Osteoblast (primary cell): ENCODE data around the gene ZFP36L2. TPM values are rescaled to one million over a fixed set of nuclear protein-coding genes. Genes with fewer than 3 reads are reported as not detected.

Source experiments
- DNase-seq: peaks from one replicate; pipeline ENCODE4 v3.0.0; 2011; ENCODE audit warnings: low spot score, mixed read lengths; ENCODE audit not compliant: insufficient read length; ENCODE audit errors: missing footprints
- H2AFZ ChIP-seq: 2 replicates; pipeline ENCODE4 v1.6.0; 2011; ENCODE audit warnings: mild to moderate bottlenecking, low read length
- H3K27ac ChIP-seq: 2 replicates; pipeline ENCODE4 v1.5.1; 2011; ENCODE audit warnings: mild to moderate bottlenecking, low read depth, low read length, moderate library complexity
- H3K27me3 ChIP-seq: 2 replicates; pipeline ENCODE4 v1.6.0; 2012; ENCODE audit warnings: mild to moderate bottlenecking, control low read depth, inconsistent platforms, low read length, moderate library complexity; ENCODE audit not compliant: insufficient read depth
- H3K36me3 ChIP-seq: 2 replicates; pipeline ENCODE4 v1.5.1; 2011; ENCODE audit warnings: mild to moderate bottlenecking, low read length, control low read depth, moderate library complexity; ENCODE audit not compliant: insufficient read depth
- H3K4me1 ChIP-seq: 2 replicates; pipeline ENCODE4 v1.5.1; 2011; ENCODE audit warnings: mild to moderate bottlenecking, low read length, control low read depth, moderate library complexity; ENCODE audit not compliant: insufficient read depth
- H3K4me2 ChIP-seq: 2 replicates; pipeline ENCODE4 v1.6.0; 2011; ENCODE audit warnings: mild to moderate bottlenecking, low read length; ENCODE audit not compliant: insufficient read depth
- H3K4me3 ChIP-seq: fragments of 200-600 bp; sonication (generic); 3 replicates; pipeline ENCODE4 v1.5.1; 2012; ENCODE audit warnings: mild to moderate bottlenecking, low read length, inconsistent platforms; ENCODE audit not compliant: insufficient read depth
- H3K79me2 ChIP-seq: 2 replicates; pipeline ENCODE4 v1.6.0; 2012; ENCODE audit warnings: mild to moderate bottlenecking, low read length, control low read depth, inconsistent platforms; ENCODE audit not compliant: insufficient read depth
- H3K9me3 ChIP-seq: 2 replicates; pipeline ENCODE4 v1.5.1; 2011; ENCODE audit warnings: low read depth, low read length, control low read depth
- H4K20me1 ChIP-seq: 2 replicates; pipeline ENCODE4 v1.6.0; 2012; ENCODE audit warnings: mild to moderate bottlenecking, low read length, control low read depth; ENCODE audit not compliant: insufficient read depth
- CTCF ChIP-seq: IDR thresholded peaks from 2 replicates; pipeline ENCODE4 v1.5.1; 2011; ENCODE audit warnings: mild to moderate bottlenecking, low read depth, low read length, moderate library complexity; ENCODE audit errors: extremely low read depth
- total RNA-seq: library from RNA; depleted of rRNA; stranded (reverse); fragments of >200 nt; gene quantifications from 2 replicates; pipeline ENCODE4 v1.2.3, GENCODE V29; 2012

The ZFP36L2 gene
- total RNA-seq, 1 donor, result 15.6 TPM

- Histone ChIP-seq H3K4me3 (no peak overlapping the region), H3K9me3 (no peaks in the 10 kb centered on the region), H3K27ac (no peak overlapping the region), H3K27me3 (no peaks in the 10 kb centered on the region), H4K20me1 (no peaks in the 10 kb centered on the region), H3K4me1 (peaks cover 7% of the 10 kb centered on the region), H3K36me3 (no peaks in the 10 kb centered on the region), H2AFZ (no peak overlapping the region), H3K4me2 (no peak overlapping the region), H3K79me2 (no peaks in the 10 kb centered on the region)
- no peak for TF ChIP-seq CTCF
- DNase-seq, result peak; percentile 49
These were observed 17.1 kb downstream of the ZFP36L2 start for GRCh38 chr2:43209204-43209717.

DNA sequence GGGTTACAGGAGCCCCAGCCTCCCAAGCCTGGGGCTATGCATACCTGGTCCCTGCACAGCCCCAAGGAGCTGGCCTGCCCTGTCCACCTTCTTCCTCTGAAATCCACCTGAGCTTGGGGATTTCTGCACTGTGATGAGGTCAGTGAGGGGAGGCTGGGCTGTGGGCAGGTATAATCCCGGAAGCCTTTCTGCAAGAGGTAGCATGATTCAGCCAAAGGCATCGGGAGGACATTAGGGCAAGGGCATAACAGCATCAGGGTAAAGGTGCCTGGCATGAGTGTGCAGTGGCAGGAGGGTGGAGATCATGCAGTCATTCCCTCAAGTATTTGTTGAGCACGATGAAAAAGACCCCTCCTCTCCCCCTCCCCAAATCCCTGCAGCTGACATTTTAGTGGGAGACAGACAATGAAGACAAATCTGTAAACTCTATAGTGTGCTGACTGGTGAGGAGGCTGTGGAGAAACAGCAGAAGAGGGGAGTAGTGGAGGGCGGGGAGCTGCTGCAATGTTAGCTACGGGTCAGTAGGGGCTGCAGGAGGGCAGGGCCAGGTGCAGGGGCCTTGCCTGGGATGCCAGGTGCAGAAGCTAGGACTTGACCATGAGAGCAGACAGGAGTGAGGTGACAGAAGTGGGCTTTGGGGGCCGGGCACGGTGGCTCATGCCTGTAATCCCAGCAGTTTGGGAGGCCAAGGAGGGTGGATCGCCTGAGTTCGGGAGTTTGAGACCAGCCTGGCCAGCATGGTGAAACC, 18.7 kb downstream of the ZFP36L2 start:
- DNase-seq, result peak; percentile 68
- no peak overlapping the region for H3K4me3 ChIP-seq
- no peaks in the 10 kb centered on the region for H3K36me3 ChIP-seq
- H3K4me1 ChIP-seq, result peaks cover 7% of the 10 kb centered on the region
- TF ChIP-seq CTCF, result no peak
- no peak overlapping the region for H2AFZ ChIP-seq
- no peaks in the 10 kb centered on the region for H3K27me3 ChIP-seq
- H3K27ac ChIP-seq, result no peak overlapping the region
- H3K4me2 ChIP-seq, result no peak overlapping the region
- H3K9me3 ChIP-seq, result no peaks in the 10 kb centered on the region
- H4K20me1 ChIP-seq, result no peaks in the 10 kb centered on the region
- no peaks in the 10 kb centered on the region for H3K79me2 ChIP-seq

DNA sequence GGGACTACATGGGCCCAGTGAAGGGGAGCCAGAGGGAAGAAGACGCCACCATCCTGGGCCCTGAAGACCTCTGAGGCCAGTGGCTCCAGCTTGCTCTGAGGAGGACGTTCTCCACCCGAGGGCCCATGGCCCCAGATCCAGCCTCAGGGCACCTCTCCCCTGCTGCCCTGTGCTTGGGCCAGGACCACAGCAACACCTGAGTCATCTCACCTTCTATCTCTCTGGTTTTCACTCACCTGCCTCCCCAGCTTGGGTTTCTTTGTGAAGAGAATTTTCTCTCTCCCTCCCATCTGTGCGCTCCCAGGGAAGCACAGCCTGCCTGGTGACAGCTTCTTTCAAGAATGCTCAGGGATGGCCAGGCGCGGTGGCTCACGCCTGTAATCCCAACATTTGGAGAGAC, 19.8 kb downstream of the ZFP36L2 start:
- no peak for TF ChIP-seq CTCF
- Histone ChIP-seq H3K4me1 (peaks cover 7% of the 10 kb centered on the region), H3K4me2 (no peak overlapping the region), H3K36me3 (no peaks in the 10 kb centered on the region), H3K27me3 (no peaks in the 10 kb centered on the region), H3K79me2 (no peaks in the 10 kb centered on the region), H3K4me3 (no peak overlapping the region), H3K9me3 (no peaks in the 10 kb centered on the region), H4K20me1 (no peaks in the 10 kb centered on the region), H2AFZ (no peak overlapping the region), H3K27ac (no peak overlapping the region)
- peak; percentile 41 for DNase-seq

- Histone ChIP-seq H4K20me1 (no peaks in the 10 kb centered on the region), H3K36me3 (no peaks in the 10 kb centered on the region), H3K27ac (no peak overlapping the region), H3K4me2 (no peak overlapping the region), H3K79me2 (no peaks in the 10 kb centered on the region), H2AFZ (no peak overlapping the region), H3K27me3 (no peaks in the 10 kb centered on the region), H3K9me3 (no peaks in the 10 kb centered on the region), H3K4me3 (no peak overlapping the region), H3K4me1 (no peaks in the 10 kb centered on the region)
- no peak for DNase-seq
- no peak for TF ChIP-seq CTCF
These were observed 23.0 kb downstream of the ZFP36L2 start for GRCh38 chr2:43203373-43203772.
